Ishikawa (cell line): ENCODE data around the gene NLGN4X.

ENCODE experiments used
- CEBPB ChIP-seq: IDR thresholded peaks from 2 replicates; pipeline ENCODE4 v1.6.1; 2012
- CREB1 ChIP-seq: IDR thresholded peaks from 2 replicates; pipeline ENCODE4 v1.6.1; 2012; ENCODE audit warnings: low read depth
- EGR1 ChIP-seq: IDR thresholded peaks from 2 replicates; pipeline ENCODE4 v1.6.1; 2012
- EP300 ChIP-seq: IDR thresholded peaks from 2 replicates; pipeline ENCODE4 v1.6.1; 2012; ENCODE audit warnings: borderline replicate concordance
- TCF12 ChIP-seq: IDR thresholded peaks from 2 replicates; pipeline ENCODE4 v1.6.1; 2012; ENCODE audit warnings: low read depth
- YY1 ChIP-seq: IDR thresholded peaks from 2 replicates; pipeline ENCODE4 v1.6.1; 2012; ENCODE audit warnings: low read depth
- ZBTB7A ChIP-seq: IDR thresholded peaks from 2 replicates; pipeline ENCODE4 v1.6.1; 2012; ENCODE audit warnings: low read depth
- TF ChIP-seq, protein P1 (sequence below): IDR thresholded peaks from 2 replicates; pipeline ENCODE4 v1.6.1; 2012
- TF ChIP-seq, protein P2 (sequence below): IDR thresholded peaks from 2 replicates; pipeline ENCODE4 v1.6.1; 2012; ENCODE audit warnings: low read depth, mild to moderate bottlenecking

DNA sequence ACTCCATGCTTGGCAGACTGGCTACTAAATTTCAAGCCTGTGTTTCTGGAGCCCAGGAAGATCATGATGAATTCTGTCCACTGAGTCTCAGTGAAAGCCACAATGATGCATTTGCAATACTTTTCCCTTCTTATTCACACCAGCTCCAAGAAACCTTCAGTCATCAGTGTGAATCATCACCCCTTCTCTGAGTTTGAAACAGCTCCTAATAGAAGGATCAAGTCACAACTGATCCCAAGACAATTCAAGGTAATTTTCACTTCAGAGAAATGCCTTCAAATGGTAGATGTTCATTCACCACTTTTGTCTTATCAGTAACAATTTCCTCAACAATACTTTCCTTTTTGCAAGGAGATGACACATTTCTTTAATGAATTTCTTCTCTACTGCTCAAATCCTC, 257.4 kb downstream of the NLGN4X start:
- TF ChIP-seq TCF12 (no peak), CREB1 (no peak), EP300 (no peak), ZBTB7A (no peak), CEBPB (no peak), EGR1 (no peak), YY1 (no peak)
- TF ChIP-seq, protein P1, sequence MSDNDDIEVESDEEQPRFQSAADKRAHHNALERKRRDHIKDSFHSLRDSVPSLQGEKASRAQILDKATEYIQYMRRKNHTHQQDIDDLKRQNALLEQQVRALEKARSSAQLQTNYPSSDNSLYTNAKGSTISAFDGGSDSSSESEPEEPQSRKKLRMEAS: no peak
- TF ChIP-seq, protein P2, sequence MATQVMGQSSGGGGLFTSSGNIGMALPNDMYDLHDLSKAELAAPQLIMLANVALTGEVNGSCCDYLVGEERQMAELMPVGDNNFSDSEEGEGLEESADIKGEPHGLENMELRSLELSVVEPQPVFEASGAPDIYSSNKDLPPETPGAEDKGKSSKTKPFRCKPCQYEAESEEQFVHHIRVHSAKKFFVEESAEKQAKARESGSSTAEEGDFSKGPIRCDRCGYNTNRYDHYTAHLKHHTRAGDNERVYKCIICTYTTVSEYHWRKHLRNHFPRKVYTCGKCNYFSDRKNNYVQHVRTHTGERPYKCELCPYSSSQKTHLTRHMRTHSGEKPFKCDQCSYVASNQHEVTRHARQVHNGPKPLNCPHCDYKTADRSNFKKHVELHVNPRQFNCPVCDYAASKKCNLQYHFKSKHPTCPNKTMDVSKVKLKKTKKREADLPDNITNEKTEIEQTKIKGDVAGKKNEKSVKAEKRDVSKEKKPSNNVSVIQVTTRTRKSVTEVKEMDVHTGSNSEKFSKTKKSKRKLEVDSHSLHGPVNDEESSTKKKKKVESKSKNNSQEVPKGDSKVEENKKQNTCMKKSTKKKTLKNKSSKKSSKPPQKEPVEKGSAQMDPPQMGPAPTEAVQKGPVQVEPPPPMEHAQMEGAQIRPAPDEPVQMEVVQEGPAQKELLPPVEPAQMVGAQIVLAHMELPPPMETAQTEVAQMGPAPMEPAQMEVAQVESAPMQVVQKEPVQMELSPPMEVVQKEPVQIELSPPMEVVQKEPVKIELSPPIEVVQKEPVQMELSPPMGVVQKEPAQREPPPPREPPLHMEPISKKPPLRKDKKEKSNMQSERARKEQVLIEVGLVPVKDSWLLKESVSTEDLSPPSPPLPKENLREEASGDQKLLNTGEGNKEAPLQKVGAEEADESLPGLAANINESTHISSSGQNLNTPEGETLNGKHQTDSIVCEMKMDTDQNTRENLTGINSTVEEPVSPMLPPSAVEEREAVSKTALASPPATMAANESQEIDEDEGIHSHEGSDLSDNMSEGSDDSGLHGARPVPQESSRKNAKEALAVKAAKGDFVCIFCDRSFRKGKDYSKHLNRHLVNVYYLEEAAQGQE: no peak
